CD4-positive, alpha-beta T cell treated with Interferon gamma for 1 hour (primary cell): ENCODE data around the gene CEP55.
"Not testable (repeated sequence)": the region's sequence is repeated elsewhere in the genome, so short reads cannot be mapped to it uniquely, and the experiment has no call there.

Source experiments
- DNase-seq: peaks from one replicate; pipeline ENCODE4 v3.0.0-alpha.2; 2020

CEP55 gene

GRCh38 chr10:93496322-93497041, at the start of gene CEP55:
TSS of gene CEP55 (plus strand) at chr10:93496612. CDS start at chr10:93500052, 3,440 bp downstream.
- DNase-seq, result peak; percentile 92

GRCh38 chr10:93447019-93447418, 49.4 kb upstream of the CEP55 start:
- no peak for DNase-seq

- no peak for DNase-seq
Observed at GRCh38 chr10:93447970-93448369, 48.4 kb upstream of the CEP55 start.

- no peak for DNase-seq
Observed at GRCh38 chr10:93451244-93451947, 45.0 kb upstream of the CEP55 start.

GRCh38 chr10:93452143-93452542, 44.3 kb upstream of the CEP55 start:
- DNase-seq, result no peak

GRCh38 chr10:93454146-93454545, 42.3 kb upstream of the CEP55 start:
- DNase-seq, result no peak

GRCh38 chr10:93454736-93455135, 41.7 kb upstream of the CEP55 start:
- DNase-seq, result no peak

- no peak for DNase-seq
Observed at GRCh38 chr10:93456480-93456879, 39.9 kb upstream of the CEP55 start.

- DNase-seq, result no peak
Observed at GRCh38 chr10:93457511-93457910, 38.9 kb upstream of the CEP55 start.

GRCh38 chr10:93458821-93459257, 37.6 kb upstream of the CEP55 start:
- no peak for DNase-seq

GRCh38 chr10:93459466-93459865, 36.9 kb upstream of the CEP55 start:
- DNase-seq, result no peak

- DNase-seq, result no peak
Observed at GRCh38 chr10:93461109-93461806, 35.2 kb upstream of the CEP55 start.

- DNase-seq, result no peak
Observed at GRCh38 chr10:93461807-93462178, 34.6 kb upstream of the CEP55 start.

- DNase-seq, result no peak
Observed at GRCh38 chr10:93462371-93462770, 34.0 kb upstream of the CEP55 start.

- DNase-seq, result peak; percentile 9
Observed at GRCh38 chr10:93462881-93463280, 33.5 kb upstream of the CEP55 start.

GRCh38 chr10:93463723-93464476, 32.5 kb upstream of the CEP55 start:
- no peak for DNase-seq

- no peak for DNase-seq
Observed at GRCh38 chr10:93464776-93465388, 31.5 kb upstream of the CEP55 start.

GRCh38 chr10:93465806-93466675, 30.4 kb upstream of the CEP55 start:
- DNase-seq, result peak; percentile 10

- not testable (repeated sequence) for DNase-seq
Observed at GRCh38 chr10:93467635-93468034, 28.8 kb upstream of the CEP55 start.

- DNase-seq, result no peak
Observed at GRCh38 chr10:93468461-93469213, 27.8 kb upstream of the CEP55 start.

GRCh38 chr10:93469454-93469853, 27.0 kb upstream of the CEP55 start:
- no peak for DNase-seq
